HTERT RPE-1 (cell line): Measurements from ENCODE around the gene SLC25A30.
"Not testable (repeated sequence)": the region's sequence is repeated elsewhere in the genome, so short reads cannot be mapped to it uniquely, and the experiment has no call there.

Experiments used
- in situ Hi-C: fragments of 300-500 bp; cut with MboI; formaldehyde crosslinking; loops from 4 replicates; pipeline ENCODE4 v1.14.3; 2020; ENCODE audit warnings: low sequenced_read_pairs

SLC25A30 gene

DNA sequence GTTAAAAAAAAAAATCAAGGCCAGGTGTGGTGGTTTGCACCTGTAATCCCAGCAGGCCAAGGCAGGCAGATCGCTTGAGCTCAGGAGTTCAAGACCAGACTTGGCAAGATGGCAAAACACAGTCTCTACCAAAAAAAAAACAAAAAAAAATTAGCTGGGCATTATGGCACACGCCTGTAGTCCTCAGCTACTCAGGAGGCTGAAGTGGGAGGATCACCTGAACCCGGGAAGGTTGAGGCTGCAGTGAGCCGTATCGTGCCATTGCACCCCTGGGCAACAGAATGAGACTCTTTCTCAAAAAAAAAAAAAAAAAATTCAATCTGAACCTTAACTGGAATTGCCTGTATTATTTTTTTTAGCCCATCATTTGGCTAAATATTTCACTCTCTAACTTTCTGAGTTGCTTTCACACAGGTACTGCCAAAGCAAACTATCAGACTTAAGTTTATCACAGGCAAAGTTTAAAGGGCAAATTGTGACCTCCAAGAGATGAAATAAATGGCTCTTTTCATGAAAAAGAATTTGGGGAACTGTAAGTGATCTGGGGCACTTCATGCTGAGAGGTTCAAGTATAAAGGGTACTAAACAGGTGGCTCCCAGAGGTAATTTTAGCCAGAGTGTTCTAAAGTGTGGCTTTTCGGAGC, 14.7 kb upstream of the SLC25A30 start:
- in situ Hi-C loops = no loop called here

DNA sequence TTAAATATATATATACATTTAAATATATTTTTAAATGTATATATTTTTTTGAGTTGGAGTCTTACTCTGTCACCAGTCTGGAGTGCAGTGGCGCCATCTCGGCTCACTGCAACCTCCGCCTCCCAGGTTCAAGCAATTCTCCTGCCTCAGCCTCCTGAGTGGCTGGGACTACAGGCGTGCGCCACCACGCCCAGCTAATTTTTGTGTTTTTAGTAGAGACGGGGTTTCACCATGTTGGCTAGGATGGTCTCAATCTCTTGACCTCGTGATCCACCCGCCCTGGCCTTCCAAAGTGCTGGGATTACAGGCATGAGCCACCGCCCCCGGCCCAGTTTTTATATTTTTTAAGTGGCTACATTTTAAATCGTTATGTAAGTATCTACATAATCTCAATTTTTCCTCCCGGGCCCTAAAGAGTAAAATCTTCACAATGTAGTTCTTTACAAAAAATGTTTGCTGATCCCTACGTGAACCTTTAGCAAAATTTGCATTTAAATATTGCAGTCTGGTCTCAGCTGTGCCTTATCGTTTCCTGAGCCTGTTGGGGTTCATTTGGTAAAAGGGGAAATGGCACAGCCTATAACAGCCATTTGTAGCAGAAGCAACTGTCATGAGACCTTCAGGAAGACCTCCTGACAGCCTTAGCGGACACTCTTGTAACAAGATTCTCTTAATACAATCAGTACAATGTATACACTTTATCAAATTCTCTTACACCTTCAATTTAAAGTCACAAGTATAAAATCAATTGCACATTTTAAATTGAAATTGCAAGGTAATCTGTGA, 8.1 kb upstream of the SLC25A30 start:
- in situ Hi-C loops = not testable (repeated sequence)

DNA sequence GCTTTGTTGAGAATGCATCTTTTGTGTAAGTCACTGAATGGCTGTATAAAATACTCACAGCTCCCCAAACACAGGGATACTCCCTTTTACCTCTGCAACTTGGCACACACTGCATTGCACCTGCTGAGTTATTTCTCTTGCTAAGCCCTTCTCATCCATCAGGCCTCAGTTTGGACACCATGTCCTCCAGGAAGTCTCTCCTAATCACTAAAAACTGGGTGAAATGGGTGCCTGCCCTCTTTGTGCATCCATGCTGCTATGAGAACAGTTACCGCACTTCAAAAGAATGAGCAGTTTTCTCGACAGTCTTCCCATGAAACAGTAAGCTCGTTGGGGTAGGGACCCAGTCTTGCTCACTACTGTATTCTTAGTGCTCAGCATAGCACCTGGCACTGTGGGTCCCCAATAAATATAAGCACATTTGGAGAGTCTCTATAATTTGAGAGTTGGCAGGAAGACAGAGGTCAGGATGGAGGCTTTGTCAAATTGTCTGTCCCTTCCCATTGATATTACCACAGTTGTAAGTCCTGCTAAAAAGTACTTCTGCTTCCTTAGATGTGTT, 4.6 kb upstream of the SLC25A30 start:
- in situ Hi-C loops = no loop called here

- in situ Hi-C loops = no loop called here
These were observed 1.8 kb upstream of the SLC25A30 start for GRCh38 chr13:45419945-45420344.

DNA sequence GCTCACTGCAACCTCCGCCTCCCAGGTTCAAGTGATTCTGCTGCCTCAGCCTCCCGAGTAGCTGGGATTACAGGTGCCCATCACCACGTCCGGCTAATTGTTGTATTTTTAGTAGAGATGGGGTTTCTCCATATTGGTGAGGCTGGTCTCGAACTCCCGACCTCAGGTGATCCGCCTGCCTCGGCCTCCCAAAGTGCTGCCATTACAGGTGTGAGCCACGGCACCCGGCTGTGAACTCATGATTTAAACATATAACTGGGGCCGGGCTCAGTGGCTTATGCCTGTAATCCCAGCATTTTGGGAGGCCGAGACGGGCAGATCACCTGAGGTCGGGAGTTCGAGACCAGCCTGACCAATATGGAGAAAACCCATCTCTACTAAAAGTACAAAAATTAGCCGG, 1.2 kb upstream of the SLC25A30 start:
- in situ Hi-C loops = not testable (repeated sequence)

DNA sequence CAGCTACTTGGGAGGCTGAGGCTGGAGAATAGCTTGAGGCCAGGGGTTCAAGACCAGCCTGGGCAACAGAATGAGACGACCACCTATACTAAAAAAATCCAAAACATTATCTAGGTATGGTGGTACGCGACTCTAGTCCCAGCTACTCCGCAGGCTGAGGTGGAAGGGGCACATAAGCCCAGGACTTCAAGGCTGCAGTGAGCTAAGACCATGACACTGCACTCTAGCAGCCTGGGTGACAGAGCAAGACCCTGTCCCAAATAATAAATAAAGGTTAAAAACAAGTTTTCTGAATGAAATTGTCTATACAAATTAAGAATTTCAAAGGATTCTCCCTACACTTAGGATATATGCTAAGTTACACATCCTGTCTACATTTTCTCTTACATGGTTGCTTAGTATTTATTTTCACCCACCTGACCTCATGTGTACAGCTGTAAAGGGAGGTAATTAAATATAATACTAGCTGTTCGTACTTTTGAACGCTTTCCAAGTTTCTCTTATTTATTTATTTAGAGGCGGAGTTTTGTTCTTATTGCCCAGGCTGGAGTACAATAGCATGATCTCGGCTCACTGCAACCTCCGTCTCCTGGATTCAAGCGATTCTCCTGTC, 1.6 kb downstream of the SLC25A30 start:
- in situ Hi-C loops = no loop called here

GRCh38 chr13:45415112-45415511, 3.1 kb downstream of the SLC25A30 start:
- in situ Hi-C loops = no loop called here

DNA sequence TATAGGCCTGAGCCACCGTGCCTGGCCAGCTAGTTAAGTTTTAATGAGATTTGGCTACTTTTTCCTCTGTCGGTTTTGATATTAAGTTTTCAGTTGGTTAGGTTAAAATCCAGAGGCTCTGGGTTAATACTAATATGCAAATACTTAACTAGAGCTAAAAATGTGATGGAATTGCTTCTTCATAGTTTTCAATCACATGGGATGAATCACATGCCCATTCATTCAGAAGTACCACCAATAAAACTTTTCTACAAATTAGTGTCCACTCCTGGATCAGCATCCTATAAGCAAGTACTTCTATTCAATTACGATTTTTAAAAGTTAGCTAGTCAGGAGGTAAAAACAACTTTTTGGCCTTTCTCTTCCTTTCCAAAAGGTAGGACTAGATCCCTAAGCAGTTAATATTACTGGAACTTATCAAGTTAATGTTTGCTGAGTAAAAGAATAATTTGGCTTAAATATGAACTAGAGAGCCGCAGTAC, 4.3 kb downstream of the SLC25A30 start:
- in situ Hi-C loops = no loop called here

GRCh38 chr13:45412274-45413049, 5.7 kb downstream of the SLC25A30 start:
- in situ Hi-C loops = no loop called here

- in situ Hi-C loops = no loop called here
These were observed 6.5 kb downstream of the SLC25A30 start for GRCh38 chr13:45411631-45412030.

DNA sequence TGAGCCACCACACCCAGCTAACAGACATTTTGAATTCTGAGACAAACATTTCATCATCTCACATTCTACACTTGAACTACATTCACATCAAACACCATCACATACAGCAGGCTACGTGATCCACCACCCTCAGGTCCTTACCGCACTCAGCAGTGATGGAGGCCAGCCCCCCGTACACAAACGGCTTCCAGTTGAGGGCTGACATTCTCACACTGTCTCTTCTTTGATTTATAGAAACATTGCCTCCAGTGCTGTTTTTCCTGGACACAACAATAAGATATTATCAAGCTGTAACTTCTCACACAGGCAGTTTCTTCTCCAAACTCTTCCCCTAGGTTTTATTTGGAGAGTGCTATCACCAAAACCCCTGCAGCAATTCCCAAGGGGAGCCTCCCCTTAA, 7.0 kb downstream of the SLC25A30 start:
- in situ Hi-C loops = no loop called here

DNA sequence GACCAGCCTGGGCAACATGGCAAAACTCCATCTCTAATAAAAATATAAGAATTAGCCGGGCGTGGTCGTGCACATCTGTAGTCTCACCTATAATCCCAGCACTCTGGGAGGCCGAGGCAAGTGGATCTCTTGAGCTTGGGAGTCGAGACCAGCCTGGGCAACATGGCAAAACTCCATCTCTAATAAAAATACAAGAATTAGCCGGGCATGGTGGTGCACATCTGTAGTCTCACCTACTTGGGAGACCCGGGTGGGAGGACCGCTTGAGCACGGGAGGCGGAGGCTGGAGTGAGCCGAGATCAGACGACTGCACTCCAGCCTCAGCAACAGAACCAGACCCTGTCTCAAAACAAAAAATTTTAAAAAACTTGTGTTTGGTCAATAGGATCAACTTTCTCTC, 7.7 kb downstream of the SLC25A30 start:
- in situ Hi-C loops = no loop called here

- in situ Hi-C loops = no loop called here
These were observed 8.2 kb downstream of the SLC25A30 start for GRCh38 chr13:45410001-45410400.

- in situ Hi-C loops = no loop called here
These were observed 11.8 kb downstream of the SLC25A30 start for GRCh38 chr13:45406421-45406820.

DNA sequence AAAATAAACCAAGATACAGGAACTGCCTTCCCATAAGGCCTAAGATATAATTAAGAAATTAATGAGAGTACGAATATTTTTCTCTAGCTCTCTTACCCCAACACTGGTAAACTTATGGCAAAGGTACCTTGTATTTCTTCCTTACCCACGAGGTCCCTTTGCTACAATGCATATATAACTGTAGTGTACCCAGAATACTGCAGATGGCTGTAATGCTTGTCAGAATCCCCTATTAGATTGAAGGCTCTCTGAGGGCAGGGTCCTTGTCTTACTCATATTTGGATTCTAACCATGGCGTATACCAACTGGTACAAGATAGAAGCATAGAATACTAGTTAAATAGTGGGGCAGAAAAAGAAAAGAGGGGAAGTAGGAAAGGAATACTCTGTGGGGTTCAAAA, 15.1 kb downstream of the SLC25A30 start:
- in situ Hi-C loops = no loop called here

DNA sequence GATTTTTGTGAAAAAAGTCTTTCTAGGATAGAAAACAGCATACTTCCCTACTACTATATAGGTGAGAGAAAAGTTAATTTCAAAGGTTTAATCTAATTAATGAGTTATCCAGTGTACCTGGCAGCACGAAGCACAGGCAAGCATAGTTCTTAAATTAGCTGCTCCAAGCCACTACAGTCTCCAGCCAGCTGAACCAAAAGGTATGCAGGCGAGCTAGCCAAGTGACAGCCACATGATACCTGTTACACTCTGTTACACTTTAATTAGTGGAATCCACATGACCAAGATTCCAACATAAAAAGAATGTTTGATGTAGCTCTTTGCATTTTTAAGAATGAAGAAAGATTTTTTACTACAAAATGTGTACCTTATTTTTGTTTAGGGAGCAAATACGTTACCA, 15.5 kb downstream of the SLC25A30 start:
- in situ Hi-C loops = no loop called here

GRCh38 chr13:45401314-45401713, 16.9 kb downstream of the SLC25A30 start:
- in situ Hi-C loops = no loop called here

- in situ Hi-C loops = no loop called here
These were observed 19.3 kb downstream of the SLC25A30 start for GRCh38 chr13:45398877-45399276.

DNA sequence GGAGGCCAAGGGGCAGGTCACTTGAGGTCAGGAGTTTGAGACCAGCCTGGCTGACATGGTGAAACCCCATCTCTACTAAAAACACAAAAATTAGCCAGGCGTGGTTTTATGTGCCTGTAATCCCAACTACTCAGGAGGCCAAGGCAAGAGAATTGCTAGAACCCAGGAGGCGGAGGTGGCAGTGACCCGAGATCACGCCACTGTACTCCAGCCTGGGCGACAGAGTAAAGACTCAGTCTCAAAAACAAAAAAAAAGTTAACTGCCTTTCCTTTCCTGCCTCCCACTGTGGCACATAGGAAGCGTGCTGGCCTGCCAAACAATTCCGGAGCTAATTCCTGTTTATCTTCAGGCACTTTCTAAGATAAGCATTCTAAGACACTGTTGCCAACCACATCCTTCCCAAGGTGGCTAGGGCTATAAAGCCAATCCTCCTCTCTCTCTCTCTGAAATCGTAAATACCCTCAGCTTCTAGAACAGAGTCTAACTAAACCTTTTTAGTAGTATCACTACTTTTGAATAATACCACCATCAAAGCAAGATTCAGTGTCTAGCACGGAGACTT, 21.6 kb downstream of the SLC25A30 start:
- in situ Hi-C loops = no loop called here

GRCh38 chr13:45393941-45394570, 24.1 kb downstream of the SLC25A30 start:
- in situ Hi-C loops = no loop called here
